ENCODE measurements around the gene CSPG4.

GRCh38 chr15:75648156-75649000, 64.3 kb downstream of the CSPG4 start:
- TF ChIP-seq CTCF (IDR thresholded peaks at IDR 0.05) = no peak
- TF ChIP-seq EZH2 (IDR thresholded peaks at IDR 0.05) = no peak
